A549 (cell line): Measurements from ENCODE around the gene KIAA1671.

Experiments used
- RNF2 ChIP-seq: fragments of 200-600 bp; sonication (generic); IDR thresholded peaks from 2 replicates; pipeline ENCODE4 v1.6.1; 2016; ENCODE audit warnings: low read depth, mild to moderate bottlenecking, antibody characterized with exemption, moderate library complexity, borderline replicate concordance
- ZSCAN20 ChIP-seq: fragments of 250-450 bp; sonication (Bioruptor Pico); IDR thresholded peaks from 2 replicates; pipeline ENCODE4 v1.8.0; 2022; ENCODE audit warnings: mild to moderate bottlenecking, moderate library complexity
- TF ChIP-seq, protein P1 (sequence below): fragments of 200-600 bp; sonication (generic); IDR thresholded peaks from 2 replicates; pipeline ENCODE4 v1.6.1; 2016; ENCODE audit warnings: antibody characterized with exemption, mild to moderate bottlenecking, moderate library complexity

DNA sequence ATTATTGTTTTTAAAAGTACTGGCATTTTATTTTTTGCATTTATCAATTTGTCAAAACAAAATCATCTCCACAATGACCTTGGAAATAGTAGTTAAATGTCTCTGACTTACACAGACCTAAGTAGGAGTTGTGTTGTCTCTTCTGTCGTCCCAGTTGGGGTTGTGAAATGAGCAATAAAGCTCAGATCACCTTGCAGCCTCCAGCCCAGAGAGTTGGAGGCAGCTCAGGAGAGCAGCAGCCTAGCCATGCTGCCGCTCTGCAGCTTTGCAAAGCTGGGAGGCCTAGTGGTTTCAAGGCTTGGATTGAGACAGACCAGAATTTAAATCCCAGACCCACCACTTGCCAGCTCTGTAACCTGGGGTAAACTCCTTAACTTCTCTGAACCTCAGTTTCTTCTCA, 181.9 kb downstream of the KIAA1671 start:
- TF ChIP-seq, protein P1, sequence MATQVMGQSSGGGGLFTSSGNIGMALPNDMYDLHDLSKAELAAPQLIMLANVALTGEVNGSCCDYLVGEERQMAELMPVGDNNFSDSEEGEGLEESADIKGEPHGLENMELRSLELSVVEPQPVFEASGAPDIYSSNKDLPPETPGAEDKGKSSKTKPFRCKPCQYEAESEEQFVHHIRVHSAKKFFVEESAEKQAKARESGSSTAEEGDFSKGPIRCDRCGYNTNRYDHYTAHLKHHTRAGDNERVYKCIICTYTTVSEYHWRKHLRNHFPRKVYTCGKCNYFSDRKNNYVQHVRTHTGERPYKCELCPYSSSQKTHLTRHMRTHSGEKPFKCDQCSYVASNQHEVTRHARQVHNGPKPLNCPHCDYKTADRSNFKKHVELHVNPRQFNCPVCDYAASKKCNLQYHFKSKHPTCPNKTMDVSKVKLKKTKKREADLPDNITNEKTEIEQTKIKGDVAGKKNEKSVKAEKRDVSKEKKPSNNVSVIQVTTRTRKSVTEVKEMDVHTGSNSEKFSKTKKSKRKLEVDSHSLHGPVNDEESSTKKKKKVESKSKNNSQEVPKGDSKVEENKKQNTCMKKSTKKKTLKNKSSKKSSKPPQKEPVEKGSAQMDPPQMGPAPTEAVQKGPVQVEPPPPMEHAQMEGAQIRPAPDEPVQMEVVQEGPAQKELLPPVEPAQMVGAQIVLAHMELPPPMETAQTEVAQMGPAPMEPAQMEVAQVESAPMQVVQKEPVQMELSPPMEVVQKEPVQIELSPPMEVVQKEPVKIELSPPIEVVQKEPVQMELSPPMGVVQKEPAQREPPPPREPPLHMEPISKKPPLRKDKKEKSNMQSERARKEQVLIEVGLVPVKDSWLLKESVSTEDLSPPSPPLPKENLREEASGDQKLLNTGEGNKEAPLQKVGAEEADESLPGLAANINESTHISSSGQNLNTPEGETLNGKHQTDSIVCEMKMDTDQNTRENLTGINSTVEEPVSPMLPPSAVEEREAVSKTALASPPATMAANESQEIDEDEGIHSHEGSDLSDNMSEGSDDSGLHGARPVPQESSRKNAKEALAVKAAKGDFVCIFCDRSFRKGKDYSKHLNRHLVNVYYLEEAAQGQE = no peak
- TF ChIP-seq ZSCAN20 (CRISPR knock-in tag) (no peak), RNF2 (no peak)
